Activated B cell treated with CpG ODN at 0.5 μM for 24 hours (primary cell): Measurements from ENCODE around the gene TRIM68. TPM values are rescaled to one million over a fixed set of nuclear protein-coding genes. Genes with fewer than 3 reads are reported as not detected.

Experiments used
- ATAC-seq: fragments of 200-7000 bp; cut with Tn5 transposase; one replicate; pipeline ENCODE4 v1.10.0; 2021; ENCODE audit warnings: low read depth, mild to moderate bottlenecking, moderate library complexity
- CTCF ChIA-PET: fragments of 350-600 bp; sonication (Branson Sonifier 250); formaldehyde crosslinking; loops from one replicate; lab custom pipeline; 2021; ENCODE audit warnings: antibody characterized with exemption; lab: Charles Lee
- POLR2A ChIA-PET: fragments of 350-600 bp; sonication (Branson Sonifier 250); formaldehyde crosslinking; loops from one replicate; lab custom pipeline; 2021; ENCODE audit warnings: antibody characterized with exemption; lab: Charles Lee
- DNase-seq: peaks from one replicate; pipeline ENCODE4 v3.0.0; 2022
- H3K27ac Mint-ChIP-seq: one replicate; pipeline ENCODE4 v1.8.0; 2020; ENCODE audit warnings: mixed read lengths
- H3K27me3 Mint-ChIP-seq: one replicate; pipeline ENCODE4 v1.8.0; 2021; ENCODE audit warnings: mixed read lengths
- H3K36me3 Mint-ChIP-seq: one replicate; pipeline ENCODE4 v1.8.0; 2021; ENCODE audit warnings: low read depth, mixed read lengths
- H3K4me1 Mint-ChIP-seq: one replicate; pipeline ENCODE4 v1.8.0; 2021; ENCODE audit warnings: mixed read lengths
- H3K4me3 Mint-ChIP-seq: one replicate; pipeline ENCODE4 v1.8.0; 2020; ENCODE audit warnings: mild to moderate bottlenecking, mixed read lengths
- H3K9me3 Mint-ChIP-seq: one replicate; pipeline ENCODE4 v1.8.0; 2020; ENCODE audit warnings: mixed read lengths
- intact Hi-C: fragments of 100-400 bp; cut with micrococcal nuclease; formaldehyde crosslinking; loops from one replicate; pipeline ENCODE4 v1.15.1; 2024
- total RNA-seq: library from RNA; stranded (reverse); gene quantifications from 2 replicates; pipeline ENCODE4 v1.2.3, GENCODE V29; 2022
- TF ChIP-seq, protein P1 (sequence below): fragments of 200-600 bp; IDR thresholded peaks from one replicate; pipeline ENCODE4 v1.8.0; 2022; ENCODE audit warnings: antibody characterized with exemption, mild to moderate bottlenecking

TRIM68 gene
- total RNA-seq, 1 donor from 2014 or later, result 16.9 TPM

GRCh38 chr11:4551346-4551979 is 56.6 kb downstream of the TRIM68 start:
- no peaks in the 10 kb centered on the region for H3K9me3 Mint-ChIP-seq
- H3K36me3 Mint-ChIP-seq, result no peaks in the 10 kb centered on the region
- intact Hi-C loops, result no loop called here
- ChIA-PET CTCF (interaction anchor here (1.1 kb wide), 2 partner anchors 10 to 363 kb away, joined by 3 read pairs; no protein-coding TSS in a partner anchor), POLR2A (no interaction called here)
- peaks cover 18% of the 10 kb centered on the region for H3K27me3 Mint-ChIP-seq
- ATAC-seq (no peak), DNase-seq (no peak)
- H3K4me1 Mint-ChIP-seq, result no peaks in the 10 kb centered on the region
- TF ChIP-seq, protein P1, sequence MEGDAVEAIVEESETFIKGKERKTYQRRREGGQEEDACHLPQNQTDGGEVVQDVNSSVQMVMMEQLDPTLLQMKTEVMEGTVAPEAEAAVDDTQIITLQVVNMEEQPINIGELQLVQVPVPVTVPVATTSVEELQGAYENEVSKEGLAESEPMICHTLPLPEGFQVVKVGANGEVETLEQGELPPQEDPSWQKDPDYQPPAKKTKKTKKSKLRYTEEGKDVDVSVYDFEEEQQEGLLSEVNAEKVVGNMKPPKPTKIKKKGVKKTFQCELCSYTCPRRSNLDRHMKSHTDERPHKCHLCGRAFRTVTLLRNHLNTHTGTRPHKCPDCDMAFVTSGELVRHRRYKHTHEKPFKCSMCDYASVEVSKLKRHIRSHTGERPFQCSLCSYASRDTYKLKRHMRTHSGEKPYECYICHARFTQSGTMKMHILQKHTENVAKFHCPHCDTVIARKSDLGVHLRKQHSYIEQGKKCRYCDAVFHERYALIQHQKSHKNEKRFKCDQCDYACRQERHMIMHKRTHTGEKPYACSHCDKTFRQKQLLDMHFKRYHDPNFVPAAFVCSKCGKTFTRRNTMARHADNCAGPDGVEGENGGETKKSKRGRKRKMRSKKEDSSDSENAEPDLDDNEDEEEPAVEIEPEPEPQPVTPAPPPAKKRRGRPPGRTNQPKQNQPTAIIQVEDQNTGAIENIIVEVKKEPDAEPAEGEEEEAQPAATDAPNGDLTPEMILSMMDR, result no peak
- no peak overlapping the region for H3K4me3 Mint-ChIP-seq
- H3K27ac Mint-ChIP-seq, result no peak overlapping the region

Other genes starting within 250 kb of the TRIM68 start
- gene OR52B4, start 239.8 kb downstream of the TRIM68 start, total RNA-seq, result not detected in 2 replicates
- gene TRIM21, start 214.5 kb downstream of the TRIM68 start, total RNA-seq, result 27.7 and 30.8 TPM in 2 replicates
- not detected in 2 replicates for gene OR52K2, start 158.9 kb downstream of the TRIM68 start, total RNA-seq
- not detected in 2 replicates for gene OR52K1, start 125.6 kb downstream of the TRIM68 start, total RNA-seq
- gene OR52M1, start 63.0 kb downstream of the TRIM68 start, total RNA-seq, result not detected in 2 replicates
- not detected in 2 replicates for gene OR52I2, start 26.5 kb downstream of the TRIM68 start, total RNA-seq
- gene OR52I1, start 14.2 kb downstream of the TRIM68 start, total RNA-seq, result not detected in 2 replicates
- not detected in 2 replicates for gene OR51D1, start 29.2 kb upstream of the TRIM68 start, total RNA-seq
- gene OR51E1, start 35.8 kb upstream of the TRIM68 start, total RNA-seq, result not detected in 2 replicates
- gene OR51E2, start 89.6 kb upstream of the TRIM68 start, total RNA-seq, result not detected in 2 replicates
- gene MMP26, start 96.6 kb upstream of the TRIM68 start, total RNA-seq, result not detected in 2 replicates
- not detected in 2 replicates for gene OR51F1, start 161.7 kb upstream of the TRIM68 start, total RNA-seq
- gene OR52R1, start 196.1 kb upstream of the TRIM68 start, total RNA-seq, result not detected in 2 replicates
- gene OR51F2, start 213.1 kb upstream of the TRIM68 start, total RNA-seq, result not detected in 2 replicates
- not detected in 2 replicates for gene OR51S1, start 241.0 kb upstream of the TRIM68 start, total RNA-seq